Right cardiac atrium (tissue), 5 donors: Measurements from ENCODE around the gene CALML4. TPM values are rescaled to one million over a fixed set of nuclear protein-coding genes. Genes with fewer than 3 reads are reported as not detected.
A peak's percentile ranks its signal among the peaks of the same experiment; 100 is the strongest.
"Not testable (repeated sequence)": the region's sequence is repeated elsewhere in the genome, so short reads cannot be mapped to it uniquely, and the experiment has no call there.

Source experiments
- ATAC-seq, 2 donors: fragments of 200-7000 bp; cut with Tn5 transposase; one replicate each; pipeline versions ENCODE4 v1.8.0 to v1.9.1; 2020; ENCODE audit warnings: moderate library complexity in 2 of 2, mild to moderate bottlenecking in 1 of 2
- DNase-seq, 3 donors: peaks; one replicate each; pipeline ENCODE4 v3.0.0-alpha.2; 2020
- H3K27ac ChIP-seq: one replicate; pipeline ENCODE4 v1.5.1; 2013; ENCODE audit warnings: mild to moderate bottlenecking, low read length, control low read depth, moderate library complexity
- H3K27me3 ChIP-seq: one replicate; pipeline ENCODE4 v1.6.1; 2013; ENCODE audit not compliant: control insufficient read depth, insufficient read depth
- H3K4me1 ChIP-seq: one replicate; pipeline ENCODE4 v1.6.1; 2013; ENCODE audit warnings: low read length; ENCODE audit not compliant: control insufficient read depth, insufficient read depth
- H3K4me3 ChIP-seq: one replicate; pipeline ENCODE4 v1.5.1; 2013; ENCODE audit warnings: low read length, control low read depth
- H3K9me3 ChIP-seq: one replicate; pipeline ENCODE4 v1.6.1; 2013; ENCODE audit warnings: low read length; ENCODE audit not compliant: control insufficient read depth
- WGBS: extraction: QIAGEN DNeasy Blood & Tissue Kit; methylation state at CpG from one replicate; pipeline ENCODE4 v1.1.7; 2013; 5-methylcytosine and 5-hydroxymethylcytosine counted together
- intact Hi-C, 4 donors: fragments of 100-400 bp; cut with DNase I; formaldehyde crosslinking; loops; one replicate each; pipeline versions ENCODE4 v1.11.0 to v1.14.0; 2022 to 2023
- polyA plus RNA-seq: library from polyadenylated mRNA; stranded (reverse); fragments of 200-250 nt; gene quantifications from one replicate; pipeline ENCODE4 v1.2.3, GENCODE V29; 2013
- total RNA-seq, 4 donors: library from RNA; stranded (reverse); fragmentation: NEBNext Ultra II Directional; extraction: Animal tissue kit (Norgen Biotek cat#: 25700); gene quantifications; one replicate each; pipeline ENCODE4 v1.2.1, GENCODE V29; 2021
- donor health status: healthy with polysubstance abuse.
- donor health status: DM: no; HTN: yes; CAD: no.
- donor health status: DM: no; HTN: no; CAD: no.
- donor health status: DM: no; HTN: yes; CAD: no; lungs with severe emphysema.
- donor health status: DM: yes; HTN: yes; CAD: no.

The CALML4 gene
- total and polyA plus RNA-seq, 5 donors: 1.5 to 2.4 (median 1.8) TPM

GRCh38 chr15:68213991-68214837 is 9.1 kb upstream of the CALML4 start:
- Histone ChIP-seq H3K27me3 (no peaks in the 10 kb centered on the region), H3K9me3 (no peaks in the 10 kb centered on the region), H3K4me1 (no peaks in the 10 kb centered on the region), H3K4me3 (no peak overlapping the region), H3K27ac (no peak overlapping the region)
- DNase-seq (peak in 1 of 3 donors; percentile 6), ATAC-seq (no peak)
- intact Hi-C loops: loop anchor here in 1 of 4 donors (10.0 kb wide), 1 partner anchor 349 kb away; no protein-coding TSS in a partner anchor
- 93% methylated on average over 17 of the region's 17 CpGs for WGBS

GRCh38 chr15:68213491-68213845 is 8.3 kb upstream of the CALML4 start:
- WGBS: 93% methylated on average over 6 of the region's 6 CpGs
- H3K4me1 ChIP-seq, H3K27ac ChIP-seq, H3K4me3 ChIP-seq, H3K9me3 ChIP-seq, H3K27me3 ChIP-seq, ATAC-seq: not testable (repeated sequence)
- intact Hi-C loops: loop anchor here in 1 of 4 donors (10.0 kb wide), 1 partner anchor 349 kb away; no protein-coding TSS in a partner anchor
- peak in 1 of 3 donors; percentile 28 for DNase-seq

GRCh38 chr15:68211656-68212320 is 6.7 kb upstream of the CALML4 start:
- no peaks in the 10 kb centered on the region for H3K4me1 ChIP-seq
- H3K9me3 ChIP-seq: no peaks in the 10 kb centered on the region
- no peak overlapping the region for H3K27ac ChIP-seq
- DNase-seq: peak in 1 of 3 donors; percentile 51
- WGBS: 96% methylated on average over 14 of the region's 14 CpGs
- no peaks in the 10 kb centered on the region for H3K27me3 ChIP-seq
- ATAC-seq: no peak
- H3K4me3 ChIP-seq: no peak overlapping the region
- intact Hi-C loops: loop anchor here in 1 of 4 donors (10.0 kb wide), 1 partner anchor 347 kb away; no protein-coding TSS in a partner anchor

- 43% methylated on average over 23 of the region's 23 CpGs for WGBS
- no peak overlapping the region for H3K4me3 ChIP-seq
- ATAC-seq: peak; percentile 68 to 69
- peak; percentile 75 to 92 (median 90) for DNase-seq
- H3K27ac ChIP-seq: no peak overlapping the region
- H3K27me3 ChIP-seq: no peaks in the 10 kb centered on the region
- H3K4me1 ChIP-seq: no peaks in the 10 kb centered on the region
- no peaks in the 10 kb centered on the region for H3K9me3 ChIP-seq
- intact Hi-C loops: loop anchor here in 1 of 4 donors (10.0 kb wide), 1 partner anchor 346 kb away; no protein-coding TSS in a partner anchor
Measured at GRCh38 chr15:68210821-68211655, 5.9 kb upstream of the CALML4 start.

- H3K4me1 ChIP-seq: peaks cover 3% of the 10 kb centered on the region
- ATAC-seq (no peak), DNase-seq (peak in 1 of 3 donors; percentile 42)
- H3K27me3 ChIP-seq: no peaks in the 10 kb centered on the region
- WGBS: 76% methylated on average over 9 of the region's 9 CpGs
- H3K4me3 ChIP-seq: no peak overlapping the region
- H3K9me3 ChIP-seq: no peaks in the 10 kb centered on the region
- no peak overlapping the region for H3K27ac ChIP-seq
- intact Hi-C loops: loop anchor here in 1 of 4 donors (10.0 kb wide), 1 partner anchor 346 kb away; no protein-coding TSS in a partner anchor
Measured at GRCh38 chr15:68210409-68210756, 5.3 kb upstream of the CALML4 start.

- no peak overlapping the region for H3K27ac ChIP-seq
- H3K27me3 ChIP-seq: no peaks in the 10 kb centered on the region
- H3K4me3 ChIP-seq: no peak overlapping the region
- H3K9me3 ChIP-seq: no peaks in the 10 kb centered on the region
- intact Hi-C loops: loop anchor here in 1 of 4 donors (10.0 kb wide), 1 partner anchor 345 kb away; no protein-coding TSS in a partner anchor
- ATAC-seq (no peak), DNase-seq (no peak)
- 75% methylated on average over 13 of the region's 13 CpGs for WGBS
- peaks cover 5% of the 10 kb centered on the region for H3K4me1 ChIP-seq
Measured at GRCh38 chr15:68209735-68210408, 4.7 kb upstream of the CALML4 start.

- no peak for ATAC-seq
- intact Hi-C loops: no loop called here
- no peaks in the 10 kb centered on the region for H3K27me3 ChIP-seq
- H3K4me3 ChIP-seq: no peak overlapping the region
- no peak for DNase-seq
- no peak overlapping the region for H3K27ac ChIP-seq
- no peaks in the 10 kb centered on the region for H3K9me3 ChIP-seq
- H3K4me1 ChIP-seq: peaks cover 5% of the 10 kb centered on the region
- 82% methylated on average over 7 of the region's 7 CpGs for WGBS
Measured at GRCh38 chr15:68209272-68209671, 4.1 kb upstream of the CALML4 start.

GRCh38 chr15:68208636-68209240 is 3.6 kb upstream of the CALML4 start:
- Histone ChIP-seq H3K27ac (no peak overlapping the region), H3K27me3 (no peaks in the 10 kb centered on the region), H3K4me1 (peaks cover 5% of the 10 kb centered on the region), H3K9me3 (no peaks in the 10 kb centered on the region), H3K4me3 (no peak overlapping the region)
- WGBS: 72% methylated on average over 13 of the region's 13 CpGs
- DNase-seq (no peak), ATAC-seq (no peak)
- intact Hi-C loops: no loop called here

- DNase-seq (no peak), ATAC-seq (no peak)
- H3K9me3 ChIP-seq: no peaks in the 10 kb centered on the region
- no peak overlapping the region for H3K4me3 ChIP-seq
- H3K27ac ChIP-seq: no peak overlapping the region
- H3K4me1 ChIP-seq: peaks cover 5% of the 10 kb centered on the region
- H3K27me3 ChIP-seq: no peaks in the 10 kb centered on the region
- intact Hi-C loops: no loop called here
- WGBS: 76% methylated on average over 16 of the region's 16 CpGs
Measured at GRCh38 chr15:68208136-68208535, 3.0 kb upstream of the CALML4 start.
